Neural progenitor cell (in vitro differentiated cells): ENCODE measurements around the gene IL1RL2.
A peak's percentile ranks its signal among the peaks of the same experiment; 100 is the strongest.

Experiments used
- CTCF ChIP-seq: fragments of 200-600 bp; sonication (generic); IDR thresholded peaks from 2 replicates; pipeline ENCODE4 v1.5.1; 2017; ENCODE audit warnings: antibody characterized with exemption, mild to moderate bottlenecking
- EZH2 ChIP-seq: fragments of 200-600 bp; sonication (generic); IDR thresholded peaks from 2 replicates; pipeline ENCODE4 v1.6.1; 2017; ENCODE audit warnings: antibody characterized with exemption, mild to moderate bottlenecking, moderate library complexity

DNA sequence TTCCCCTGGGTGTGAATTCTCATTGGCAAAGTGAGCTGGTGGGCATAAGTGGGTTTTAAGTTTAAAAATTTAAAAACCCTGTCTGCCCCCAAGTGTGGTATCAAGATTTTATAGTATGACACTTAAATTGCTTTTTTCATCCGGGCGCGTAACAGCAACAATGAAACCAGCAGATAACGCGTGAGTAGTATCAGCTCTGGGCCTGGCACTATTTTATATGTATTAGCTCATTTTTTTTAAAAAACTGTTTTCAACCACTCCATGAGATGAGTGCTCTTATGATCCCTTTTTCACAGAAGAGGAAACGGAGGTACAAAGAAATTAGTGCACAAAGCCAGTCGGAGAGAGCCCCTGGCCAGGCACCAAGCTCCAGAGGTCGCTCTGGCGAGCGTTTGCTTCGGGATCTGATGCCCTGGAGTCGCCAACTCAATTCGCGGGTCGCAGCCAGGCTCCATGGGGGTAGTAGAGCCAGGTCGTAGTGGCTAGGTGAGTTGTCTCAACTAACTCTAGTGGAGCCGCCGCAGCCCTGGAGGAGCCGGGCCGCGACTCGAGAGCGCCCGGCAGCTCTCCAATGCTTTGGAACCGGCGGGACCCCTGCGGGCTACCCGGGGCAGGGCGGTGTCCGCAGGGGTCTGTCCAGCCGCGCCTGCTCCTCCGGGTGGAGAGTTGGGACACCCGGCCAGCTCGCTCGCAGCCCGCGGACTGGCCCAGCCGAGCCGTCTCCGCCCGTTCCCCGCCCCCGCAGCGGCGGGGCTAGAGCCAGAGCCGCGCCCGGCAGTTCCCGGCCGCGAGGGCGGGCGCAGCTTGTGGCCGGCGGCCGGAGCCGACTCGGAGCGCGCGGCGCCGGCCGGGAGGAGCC is 44.6 kb upstream of the IL1RL2 start, which contains the start of gene IL1R1:
- TF ChIP-seq EZH2 (peak; percentile 67), CTCF (no peak)
